PC-3 (cell line): ENCODE results near the gene AQP4. TPM values are rescaled to one million over a fixed set of nuclear protein-coding genes. Genes with fewer than 3 reads are reported as not detected.

ENCODE experiments used
- ATAC-seq: fragments of 200-7000 bp; cut with Tn5 transposase; 2 replicates; pipeline ENCODE4 v1.9.1; 2020; ENCODE audit warnings: mild to moderate bottlenecking, moderate library complexity
- BruUV-seq: library from RNA; stranded (reverse); fragments of 400-500 nt; replicated peaks from 2 replicates; lab custom pipeline; 2021; lab: Mats Ljungman, UMichigan
- CTCF ChIA-PET: fragments of 300-600 bp; sonication (Branson Sonifier 250); formaldehyde crosslinking; loops from one replicate; lab custom pipeline; 2022; ENCODE audit warnings: antibody characterized with exemption; lab: Charles Lee
- POLR2A ChIA-PET: fragments of 300-600 bp; sonication (Branson Sonifier 250); formaldehyde crosslinking; loops from one replicate; lab custom pipeline; 2022; ENCODE audit warnings: antibody characterized with exemption; ENCODE audit not compliant: unreplicated experiment; lab: Charles Lee
- DNase-seq: peaks from one replicate; pipeline ENCODE4 v3.0.0-alpha.2; 2015
- H2AFZ ChIP-seq: fragments of 300-600 bp; sonication (generic); 2 replicates; pipeline ENCODE4 v1.6.0; 2016; ENCODE audit warnings: antibody characterized with exemption, low read length
- H3F3A ChIP-seq: fragments of 300-600 bp; sonication (generic); one replicate; pipeline ENCODE4 v1.6.0; 2017; ENCODE audit warnings: antibody characterized with exemption, low read length, control low read depth, mild to moderate bottlenecking; ENCODE audit not compliant: unreplicated experiment
- H3K27ac ChIP-seq: fragments of 300-600 bp; sonication (generic); 2 replicates; pipeline ENCODE4 v1.5.1; 2016; ENCODE audit warnings: mild to moderate bottlenecking, low read length
- H3K27me3 ChIP-seq: fragments of 300-600 bp; sonication (generic); 2 replicates; pipeline ENCODE4 v1.6.1; 2016; ENCODE audit warnings: low read length, mixed read lengths
- H3K36me3 ChIP-seq: fragments of 300-600 bp; sonication (generic); 2 replicates; pipeline ENCODE4 v1.6.1; 2016; ENCODE audit warnings: low read depth, mixed run types, low read length, mixed read lengths
- H3K4me1 ChIP-seq: fragments of 300-600 bp; sonication (generic); 2 replicates; pipeline ENCODE4 v1.5.1; 2016; ENCODE audit warnings: low read length; ENCODE audit not compliant: insufficient read depth
- H3K4me2 ChIP-seq: fragments of 300-600 bp; sonication (generic); 2 replicates; pipeline ENCODE4 v1.6.0; 2016; ENCODE audit warnings: low read length
- H3K4me3 ChIP-seq: fragments of 300-600 bp; sonication (generic); 2 replicates; pipeline ENCODE4 v1.5.1; 2016; ENCODE audit warnings: mild to moderate bottlenecking, low read length, mixed read lengths
- H3K79me2 ChIP-seq: fragments of 300-600 bp; sonication (generic); 2 replicates; pipeline ENCODE4 v1.6.1; 2017; ENCODE audit warnings: low read length, mixed read lengths
- H3K9ac ChIP-seq: fragments of 300-600 bp; sonication (generic); 2 replicates; pipeline ENCODE4 v1.6.0; 2016; ENCODE audit warnings: mild to moderate bottlenecking, low read length
- H3K9me2 ChIP-seq: fragments of 300-600 bp; sonication (generic); replicated peaks from 2 replicates; pipeline ENCODE4 v1.6.1; 2016; ENCODE audit warnings: mixed run types, low read length, mixed read lengths
- H3K9me3 ChIP-seq: fragments of 300-600 bp; sonication (generic); 2 replicates; pipeline ENCODE4 v1.6.1; 2016; ENCODE audit warnings: low read length, mixed read lengths
- H4K20me1 ChIP-seq: fragments of 300-600 bp; sonication (generic); 2 replicates; pipeline ENCODE4 v1.6.1; 2016; ENCODE audit warnings: low read length, mixed read lengths
- CTCF ChIP-seq: fragments of 300-600 bp; sonication (generic); conservative IDR thresholded peaks from 2 replicates; pipeline ENCODE4 v1.5.1; 2017; ENCODE audit warnings: antibody characterized with exemption, low read depth, mild to moderate bottlenecking, low read length
- EZH2 ChIP-seq: fragments of 300-600 bp; sonication (generic); IDR thresholded peaks from one replicate; pipeline ENCODE4 v1.6.1; 2017; ENCODE audit warnings: antibody characterized with exemption, mild to moderate bottlenecking, low read length; ENCODE audit not compliant: unreplicated experiment
- EZH2phosphoT487 ChIP-seq: fragments of 300-600 bp; sonication (generic); IDR thresholded peaks from 2 replicates; pipeline ENCODE4 v1.6.1; 2018; ENCODE audit warnings: mild to moderate bottlenecking, antibody characterized with exemption, low read length, borderline replicate concordance
- intact Hi-C: fragments of 100-400 bp; cut with micrococcal nuclease; formaldehyde crosslinking; loops from 2 replicates; pipeline ENCODE4 v1.9.0; 2023
- total RNA-seq: library from RNA; depleted of rRNA; stranded (reverse); fragments of >200 nt; gene quantifications from 2 replicates; pipeline ENCODE4 v1.2.3, GENCODE V29; 2014

Gene AQP4
- total RNA-seq, 1 experiment from 2014 or later, result not detected

- POLR2A ChIA-PET, result no interaction called here
- Histone ChIP-seq H3K27me3 (peaks cover 47% of the 10 kb centered on the region), H2AFZ (no peak overlapping the region), H3K9me2 (no peaks in the 10 kb centered on the region), H3K27ac (no peak overlapping the region), H3K36me3 (no peaks in the 10 kb centered on the region), H4K20me1 (no peaks in the 10 kb centered on the region), H3K9ac (no peak overlapping the region), H3K4me2 (no peak overlapping the region), H3F3A (no peaks in the 10 kb centered on the region), H3K4me3 (no peak overlapping the region), H3K9me3 (no peaks in the 10 kb centered on the region), H3K4me1 (no peaks in the 10 kb centered on the region), H3K79me2 (no peaks in the 10 kb centered on the region)
- CTCF ChIA-PET, result no interaction called here
- TF ChIP-seq EZH2phosphoT487 (no peak), CTCF (no peak), EZH2 (no peak)
- intact Hi-C loops, result no loop called here
- no TSS peak for BruUV-seq
- DNase-seq (no peak), ATAC-seq (no peak)
Measured at GRCh38 chr18:26840965-26841364, 24.5 kb downstream of the AQP4 start.

GRCh38 chr18:26839609-26840008 is 25.9 kb downstream of the AQP4 start:
- TF ChIP-seq EZH2, result no peak
- TF ChIP-seq EZH2phosphoT487, result no peak
- TF ChIP-seq CTCF, result no peak
- H3K79me2 ChIP-seq, result no peaks in the 10 kb centered on the region
- H3K27ac ChIP-seq, result no peak overlapping the region
- intact Hi-C loops, result no loop called here
- no peak overlapping the region for H2AFZ ChIP-seq
- no peak overlapping the region for H3K4me3 ChIP-seq
- H3K9me2 ChIP-seq, result no peaks in the 10 kb centered on the region
- POLR2A ChIA-PET, result no interaction called here
- H3K9ac ChIP-seq, result no peak overlapping the region
- ATAC-seq (no peak), DNase-seq (no peak)
- H3K4me2 ChIP-seq, result no peak overlapping the region
- CTCF ChIA-PET, result no interaction called here
- H3K4me1 ChIP-seq, result no peaks in the 10 kb centered on the region
- no peaks in the 10 kb centered on the region for H3F3A ChIP-seq
- no peaks in the 10 kb centered on the region for H3K36me3 ChIP-seq
- no peaks in the 10 kb centered on the region for H3K9me3 ChIP-seq
- no peaks in the 10 kb centered on the region for H4K20me1 ChIP-seq
- H3K27me3 ChIP-seq, result peaks cover 56% of the 10 kb centered on the region
- BruUV-seq, result no TSS peak

- intact Hi-C loops, result no loop called here
- no peak overlapping the region for H3K4me2 ChIP-seq
- no peak overlapping the region for H2AFZ ChIP-seq
- no peaks in the 10 kb centered on the region for H3K4me1 ChIP-seq
- no peaks in the 10 kb centered on the region for H3K9me2 ChIP-seq
- peaks cover 58% of the 10 kb centered on the region for H3K27me3 ChIP-seq
- no peaks in the 10 kb centered on the region for H3K9me3 ChIP-seq
- H4K20me1 ChIP-seq, result no peaks in the 10 kb centered on the region
- no peak overlapping the region for H3K27ac ChIP-seq
- ATAC-seq (no peak), DNase-seq (no peak)
- H3K36me3 ChIP-seq, result no peaks in the 10 kb centered on the region
- no peak overlapping the region for H3K4me3 ChIP-seq
- TF ChIP-seq EZH2phosphoT487 (no peak), CTCF (no peak), EZH2 (no peak)
- ChIA-PET POLR2A (no interaction called here), CTCF (no interaction called here)
- H3K9ac ChIP-seq, result no peak overlapping the region
- H3K79me2 ChIP-seq, result no peaks in the 10 kb centered on the region
- no peaks in the 10 kb centered on the region for H3F3A ChIP-seq
- no TSS peak for BruUV-seq
Measured at GRCh38 chr18:26832302-26832701, 33.2 kb downstream of the AQP4 start.
